ENCODE results near the gene MTAP.

Gene MTAP

GRCh38 chr9:21985964-21986667 lies 183.7 kb downstream of the MTAP start:
- H3K9me2 ChIP-seq (replicated peaks; ENCODE audit: low read depth, low read length), result no peaks in the 10 kb centered on the region
- peak overlapping the region; percentile 84 for H3K4me2 ChIP-seq (ENCODE audit: low read depth, low read length, poor library complexity, severe bottlenecking)
- peaks cover 45% of the 10 kb centered on the region for H3K4me1 ChIP-seq (ENCODE audit: insufficient read depth, low read length, poor library complexity, severe bottlenecking)
- peak overlapping the region; percentile 71 for H3K9ac ChIP-seq (ENCODE audit: low read depth, low read length, poor library complexity, severe bottlenecking)
- H3F3A ChIP-seq (ENCODE audit: low read depth), result no peaks in the 10 kb centered on the region
- no peaks in the 10 kb centered on the region for H3K36me3 ChIP-seq (ENCODE audit: insufficient read depth, low read length)
- H2AFZ ChIP-seq (ENCODE audit: low read length), result no peak overlapping the region
- H3K9me3 ChIP-seq (ENCODE audit: insufficient read depth, low read depth, low read length), result no peaks in the 10 kb centered on the region
- peak overlapping the region; percentile 78 for H3K4me3 ChIP-seq (ENCODE audit: low read length, poor library complexity, severe bottlenecking)
- H4K20me1 ChIP-seq (ENCODE audit: insufficient read depth, low read length, poor library complexity, severe bottlenecking), result peaks cover 3% of the 10 kb centered on the region
- peaks cover 71% of the 10 kb centered on the region for H3K79me2 ChIP-seq (ENCODE audit: insufficient read depth, low read length)
- TF ChIP-seq CTCF (conservative IDR thresholded peaks at IDR 0.05; ENCODE audit: low read length) (no peak), EZH2phosphoT487 (IDR thresholded peaks at IDR 0.05; ENCODE audit: borderline replicate concordance) (no peak)
- no peaks in the 10 kb centered on the region for H3K27me3 ChIP-seq (ENCODE audit: insufficient read depth, low read length, poor library complexity, severe bottlenecking)
